NCI-H748 (cell line): ENCODE measurements around the gene RANBP17.

Source experiments
- DNase-seq: peaks from one replicate; lab custom pipeline; 2025; ENCODE audit not compliant: unreplicated experiment; lab: John Stamatoyannopoulos, UW

Gene RANBP17

DNA sequence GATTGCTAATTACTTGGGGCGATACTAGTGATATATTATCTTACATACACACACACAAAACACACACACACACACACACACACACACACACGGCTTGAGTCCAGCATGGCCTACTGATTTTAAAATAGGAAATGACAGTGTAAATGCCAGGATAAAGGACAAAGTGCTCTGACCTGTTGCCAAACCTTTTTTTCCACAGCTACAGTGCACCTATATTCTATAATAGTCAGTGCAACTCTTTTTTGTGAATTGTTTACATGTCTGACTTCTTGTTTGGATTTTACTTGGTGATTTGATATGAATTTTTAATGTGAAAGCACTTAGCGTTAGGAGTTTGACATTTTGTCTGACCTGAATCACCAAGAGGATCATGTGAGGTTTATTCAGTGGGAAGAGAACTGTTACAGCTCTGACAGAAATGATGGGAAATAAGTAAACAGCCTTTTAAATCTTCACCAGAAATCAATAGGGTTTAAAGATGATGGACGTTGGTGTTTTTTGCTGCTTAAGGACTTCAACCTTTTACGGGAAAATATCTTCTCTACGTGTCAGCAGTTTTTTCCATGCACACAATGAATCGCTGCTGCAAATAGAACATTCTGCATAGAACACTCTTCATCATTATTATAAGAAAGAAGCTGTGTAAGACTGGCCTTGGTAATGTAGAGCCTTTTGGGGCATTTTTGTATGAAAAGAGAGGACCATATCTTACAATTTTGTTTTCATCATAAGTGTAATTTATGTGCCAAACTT is 218.5 kb downstream of the RANBP17 start:
- DNase-seq = no peak

DNA sequence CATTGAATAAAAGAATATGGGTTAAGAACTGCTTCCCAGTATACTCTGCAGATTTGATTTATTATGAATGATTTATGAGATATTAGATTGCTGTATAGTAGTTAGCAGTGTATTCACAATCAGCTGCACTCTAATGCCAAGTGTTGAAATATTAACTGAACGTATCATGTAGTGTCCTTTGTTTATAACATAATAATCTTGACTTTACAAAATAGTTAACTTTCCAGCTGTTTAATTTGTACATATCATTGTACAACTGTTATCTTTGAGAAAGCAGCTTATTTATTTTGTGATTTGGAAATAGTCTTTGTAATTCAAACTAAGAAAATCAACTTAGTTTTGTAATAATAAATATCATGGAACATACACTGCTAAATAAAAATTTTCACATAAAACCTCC is 219.5 kb downstream of the RANBP17 start:
- DNase-seq = no peak

DNA sequence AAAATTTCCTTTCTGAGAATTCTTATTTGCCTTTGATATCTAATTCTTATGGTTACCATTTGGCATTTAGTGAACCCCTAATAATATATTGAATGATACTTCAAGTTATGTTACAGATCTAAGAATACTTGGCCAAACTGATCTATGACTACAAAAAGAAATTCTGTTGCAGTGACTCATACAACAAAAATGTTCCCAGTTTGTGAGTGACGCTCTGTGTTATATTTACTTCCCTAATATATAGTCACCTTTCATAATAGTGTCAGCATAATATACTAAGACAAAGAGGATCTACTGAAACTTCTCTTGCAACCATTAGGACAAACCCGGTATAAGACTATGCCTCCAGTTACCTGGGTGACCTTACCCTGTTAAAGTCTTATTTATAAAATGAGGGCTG is 230.4 kb downstream of the RANBP17 start:
- DNase-seq = no peak

DNA sequence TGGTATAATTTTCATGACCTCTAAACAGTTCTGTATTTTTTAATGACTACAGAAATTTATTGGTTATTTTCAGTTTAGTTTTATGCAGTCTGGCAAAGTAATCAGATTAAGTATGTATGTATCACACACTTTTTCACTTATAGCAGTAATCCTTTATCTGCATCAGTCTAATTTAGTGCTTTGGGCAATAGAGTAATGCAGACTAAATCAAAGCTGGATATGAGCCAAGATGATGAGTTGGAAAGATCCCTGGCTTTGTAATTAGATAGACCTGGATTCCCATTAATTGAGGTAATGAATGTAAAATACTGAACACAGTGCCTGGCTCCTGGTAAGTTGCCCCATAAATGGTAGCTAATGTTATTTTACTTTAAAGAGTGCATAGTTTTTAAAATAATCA is 231.8 kb downstream of the RANBP17 start:
- peak; percentile 59 for DNase-seq

DNA sequence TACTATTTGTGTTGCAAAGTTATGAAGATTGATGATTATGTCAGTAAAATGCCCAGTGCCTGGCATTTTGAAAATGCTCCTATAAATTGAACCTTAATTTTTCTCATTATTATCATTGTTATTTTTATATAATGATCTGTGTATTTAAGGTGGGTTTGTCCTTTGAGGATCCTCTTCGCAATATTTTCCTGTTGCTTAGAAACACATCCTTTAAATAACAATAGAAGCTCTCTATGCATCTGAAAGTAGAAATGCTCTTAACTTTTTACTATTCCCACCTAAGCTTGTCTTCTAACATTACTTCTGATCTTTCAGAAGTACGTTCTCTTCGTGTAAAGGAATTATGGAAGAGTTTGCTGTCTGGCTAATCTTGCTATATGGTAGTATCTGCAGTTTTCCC is 232.5 kb downstream of the RANBP17 start:
- DNase-seq = peak; percentile 56

DNA sequence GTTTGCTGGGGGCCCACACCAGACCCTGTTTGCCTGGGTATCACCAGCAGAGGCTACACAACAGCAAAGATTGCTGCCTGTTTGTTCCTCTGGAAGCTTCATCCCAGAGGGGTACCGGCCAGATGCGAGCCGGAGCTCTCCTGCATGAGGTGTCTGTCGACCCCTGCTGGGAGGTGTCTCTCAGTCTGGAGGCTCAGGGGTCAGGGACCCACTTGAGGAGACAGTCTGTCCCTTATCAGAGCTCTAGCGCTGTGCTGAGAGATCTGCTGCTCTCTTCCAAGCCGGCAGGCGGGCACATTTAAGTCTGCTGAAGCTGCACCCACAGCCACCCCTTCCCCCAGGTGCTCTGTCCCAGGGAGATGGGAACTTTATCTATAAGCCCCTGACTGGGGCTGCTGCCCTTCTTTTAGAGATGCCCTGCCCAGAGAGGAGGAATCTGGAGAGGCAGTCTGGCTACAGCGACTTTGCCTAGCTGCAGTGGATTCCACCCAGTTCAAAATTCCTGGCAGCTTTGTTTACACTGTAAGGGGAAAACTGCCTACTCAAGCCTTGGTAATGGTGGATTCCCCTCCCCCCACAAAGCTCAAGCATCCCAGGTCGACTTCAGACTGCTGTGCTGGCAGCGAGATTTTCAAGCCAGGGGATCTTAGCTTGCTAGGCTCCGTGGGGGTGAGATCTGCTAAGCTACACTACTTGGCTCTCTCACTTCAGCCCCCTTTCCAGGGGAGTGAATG is 241.2 kb downstream of the RANBP17 start:
- no peak for DNase-seq

DNA sequence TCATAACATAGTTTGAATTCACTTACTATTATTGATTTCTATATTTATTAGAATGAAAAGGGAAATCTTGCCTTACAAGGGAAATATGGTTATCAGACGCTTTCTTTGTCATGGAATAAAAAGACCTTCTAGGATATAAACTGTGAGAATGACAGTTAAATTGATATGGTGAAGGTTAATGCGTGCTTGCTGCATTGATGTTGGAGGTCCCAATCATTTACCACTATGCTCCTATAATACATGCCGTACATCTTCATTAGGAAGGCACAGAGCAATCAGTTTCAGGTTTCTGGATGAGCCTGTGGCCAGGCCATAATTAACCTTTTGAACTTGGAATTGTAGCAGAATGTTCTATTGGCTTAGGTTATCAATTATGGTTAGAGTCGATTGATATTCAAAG is 245.9 kb downstream of the RANBP17 start:
- DNase-seq = no peak

DNA sequence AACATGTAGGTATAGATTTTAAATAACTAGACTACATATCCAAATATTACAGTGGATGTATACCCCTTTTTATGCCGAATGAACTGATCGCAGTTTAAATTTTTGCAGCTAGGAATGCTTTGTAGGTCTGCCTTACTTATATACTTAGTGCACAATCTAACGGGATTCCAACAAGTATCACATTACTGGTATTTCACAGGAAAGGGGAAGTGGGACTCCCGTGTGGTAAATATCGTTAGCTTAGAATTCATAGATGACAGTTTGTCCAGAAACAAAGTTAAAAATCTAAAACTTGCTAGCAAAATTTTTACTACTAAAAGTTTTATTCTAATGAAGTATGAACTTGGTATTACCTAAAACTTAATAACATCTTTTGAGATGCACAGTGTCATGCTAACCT is 253.7 kb downstream of the RANBP17 start:
- DNase-seq = no peak

DNA sequence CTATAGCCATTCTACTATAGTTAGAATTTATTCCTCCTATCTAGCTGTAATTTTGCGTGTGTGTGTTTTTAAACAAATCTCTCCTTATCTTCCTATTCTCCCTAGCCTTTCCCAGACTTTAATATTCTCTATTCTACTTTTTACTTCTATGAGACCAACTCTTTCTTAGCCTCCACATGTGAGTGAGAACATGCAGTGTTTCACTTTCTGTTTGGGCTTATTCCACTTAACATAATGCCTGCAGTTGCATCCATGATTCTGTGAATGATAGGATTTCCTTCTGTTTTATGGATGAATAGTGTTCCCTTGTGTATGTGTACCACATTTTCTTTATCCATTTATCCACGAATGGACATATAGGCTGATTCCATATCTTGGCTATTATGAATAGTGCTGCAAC is 254.9 kb downstream of the RANBP17 start:
- no peak for DNase-seq

DNA sequence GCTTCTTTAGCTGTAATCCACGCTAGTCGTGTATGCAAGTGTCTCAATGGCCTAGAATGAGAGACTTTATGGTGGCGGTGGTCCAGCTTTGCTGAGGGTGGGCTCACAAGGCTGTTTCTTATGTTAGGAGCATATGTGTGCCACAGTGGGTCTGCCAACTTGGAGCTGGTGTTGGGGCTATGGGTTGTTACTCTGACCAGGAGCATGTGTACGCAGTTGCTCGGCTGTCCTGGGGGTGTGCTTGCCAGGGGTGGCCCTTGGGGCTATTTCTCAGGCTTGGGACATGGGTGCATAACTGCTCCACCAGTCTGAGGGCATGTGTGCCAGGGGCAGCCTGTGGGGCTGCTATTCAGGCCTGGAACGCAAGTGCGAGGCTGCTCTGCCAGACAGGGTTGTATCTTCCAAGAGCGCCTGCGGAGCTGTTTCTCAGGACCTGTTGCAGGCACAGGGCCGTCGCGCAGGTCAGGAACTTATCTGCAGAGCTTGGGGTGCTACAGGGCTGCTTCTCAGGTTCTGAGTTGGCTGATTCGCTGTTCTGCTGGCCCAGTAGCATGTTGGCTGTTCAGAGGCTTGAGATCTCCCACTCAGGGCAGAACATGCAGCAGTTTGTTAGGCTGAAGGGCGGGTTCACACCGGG is 259.3 kb downstream of the RANBP17 start:
- no peak for DNase-seq

DNA sequence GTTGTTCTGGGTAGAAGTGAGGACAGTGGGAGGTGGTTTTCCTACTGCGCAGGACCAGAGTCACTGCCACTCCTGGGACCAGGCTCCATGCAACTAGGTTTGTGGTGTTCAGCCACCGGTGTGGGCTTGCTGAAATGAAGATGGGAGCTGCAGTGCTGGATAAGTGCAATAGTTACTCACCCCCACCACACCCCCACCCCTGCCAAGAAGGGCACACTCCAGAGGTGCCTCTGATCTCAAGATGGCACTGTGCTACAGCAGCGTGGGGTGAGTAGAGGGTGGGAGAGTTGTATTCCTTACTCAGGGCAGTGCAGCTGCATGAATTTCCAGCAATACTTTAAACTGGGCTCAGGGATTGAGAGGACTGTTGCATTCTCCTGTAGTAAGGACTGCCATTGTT is 259.8 kb downstream of the RANBP17 start:
- DNase-seq = no peak

DNA sequence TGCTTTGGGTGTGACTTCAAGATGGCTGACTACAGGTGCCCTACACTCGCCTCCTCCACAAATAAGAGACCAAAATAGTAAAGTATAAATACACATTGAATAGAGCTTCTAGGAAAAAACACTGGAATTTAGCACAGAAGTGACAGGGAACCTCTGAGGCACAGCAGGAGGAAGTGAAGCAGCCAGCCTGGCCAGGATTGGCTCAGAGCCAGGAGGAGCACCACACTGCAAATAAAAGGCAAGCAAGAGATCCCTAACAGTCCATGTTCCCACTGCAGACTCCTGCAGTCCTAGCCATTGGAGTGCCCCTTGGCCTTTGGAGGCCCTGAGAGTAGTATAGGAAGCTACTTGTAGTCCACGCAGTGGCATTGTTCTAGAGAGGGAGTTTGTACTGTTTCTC is 260.6 kb downstream of the RANBP17 start:
- DNase-seq = peak; percentile 23

DNA sequence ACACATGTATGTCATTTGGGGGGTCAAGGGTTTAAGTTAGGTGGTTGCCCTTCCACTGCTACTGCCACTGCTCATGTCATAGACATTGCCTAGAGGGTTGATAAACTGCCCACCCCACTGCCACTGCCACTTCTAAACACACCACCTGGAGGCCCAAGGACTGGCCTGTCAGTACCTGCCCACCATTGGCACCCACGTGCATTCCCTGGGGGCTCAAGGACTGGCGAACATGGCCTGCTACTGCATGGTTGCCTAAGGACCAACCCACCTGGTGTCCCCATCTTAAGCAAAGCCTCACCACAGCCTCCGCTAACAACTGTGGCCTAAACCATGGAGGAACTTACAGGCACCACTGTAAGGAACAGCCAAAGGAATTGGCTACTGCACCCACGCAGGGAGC is 261.6 kb downstream of the RANBP17 start:
- no peak for DNase-seq

DNA sequence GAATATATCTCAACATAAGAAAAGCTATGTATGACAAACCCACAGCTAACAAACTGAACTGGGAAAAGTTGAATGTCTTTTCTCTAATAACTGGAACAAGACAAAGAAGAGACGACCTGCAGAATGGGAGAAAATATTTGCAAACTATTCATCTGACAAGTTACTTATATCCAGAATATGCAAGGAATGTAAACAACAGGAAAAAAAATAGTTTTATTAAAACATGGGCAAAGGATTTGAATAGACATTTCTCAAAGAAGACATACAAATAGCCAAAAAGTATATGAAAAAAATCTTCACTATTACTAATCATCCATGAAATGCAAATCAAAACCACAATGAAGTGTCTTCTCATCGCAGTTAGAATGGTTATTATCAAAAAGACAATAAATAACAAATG is 265.5 kb downstream of the RANBP17 start:
- no peak for DNase-seq

DNA sequence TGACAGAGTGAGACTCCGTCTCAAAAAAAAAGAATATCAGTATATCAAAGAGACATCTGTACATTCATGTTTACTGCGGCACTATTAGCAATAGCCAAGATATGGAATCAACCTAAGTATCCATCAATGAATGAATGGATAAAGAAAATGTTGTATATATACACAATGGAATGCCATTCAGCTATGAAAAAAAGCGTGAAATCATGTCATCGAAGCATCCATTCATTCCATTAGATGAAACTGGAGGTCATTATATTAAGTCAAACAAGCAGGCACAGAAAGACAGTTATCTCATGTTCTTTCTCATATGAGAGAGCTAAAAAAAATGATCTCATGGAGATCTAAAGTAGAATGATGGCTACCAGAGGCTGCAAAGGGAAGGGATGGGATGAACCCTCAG is 266.3 kb downstream of the RANBP17 start:
- no peak for DNase-seq

DNA sequence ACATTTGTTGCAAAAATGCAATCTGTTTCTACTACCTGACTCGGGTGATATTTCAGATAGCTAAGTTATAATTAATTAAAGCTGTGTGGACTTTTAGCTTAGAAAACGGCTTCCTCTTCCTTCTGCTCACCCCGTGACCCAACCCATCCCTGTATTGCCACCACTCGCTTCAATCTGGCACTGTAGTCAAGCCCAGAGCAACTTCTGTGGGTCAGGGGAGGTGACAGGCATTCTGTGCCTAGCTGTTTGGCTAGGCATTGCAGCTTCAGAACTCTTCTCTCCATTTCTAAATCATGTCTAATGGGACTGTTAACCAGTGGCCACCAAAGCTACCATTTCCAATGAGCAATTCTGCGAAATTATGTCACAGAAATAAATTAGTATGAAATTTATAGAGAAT is 267.5 kb downstream of the RANBP17 start:
- DNase-seq = no peak

DNA sequence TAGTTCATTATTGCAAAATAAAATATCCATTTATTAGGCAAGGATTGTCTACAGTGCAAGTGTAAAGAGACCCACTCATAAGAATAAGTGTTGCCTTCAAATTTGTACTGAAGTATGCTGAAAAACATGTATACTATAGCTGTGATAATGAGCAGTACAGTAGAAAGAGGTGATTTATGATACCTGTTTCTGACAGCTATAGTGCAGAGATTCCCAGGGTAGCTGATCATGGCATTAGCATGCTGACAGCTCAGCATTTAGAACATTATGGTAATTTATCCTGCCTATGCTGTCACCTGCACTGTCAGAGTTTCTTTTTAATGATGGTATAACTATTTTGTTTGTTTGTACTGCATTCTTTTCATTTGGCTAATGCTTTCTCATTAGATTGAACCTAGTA is 269.7 kb downstream of the RANBP17 start:
- DNase-seq = peak; percentile 6

DNA sequence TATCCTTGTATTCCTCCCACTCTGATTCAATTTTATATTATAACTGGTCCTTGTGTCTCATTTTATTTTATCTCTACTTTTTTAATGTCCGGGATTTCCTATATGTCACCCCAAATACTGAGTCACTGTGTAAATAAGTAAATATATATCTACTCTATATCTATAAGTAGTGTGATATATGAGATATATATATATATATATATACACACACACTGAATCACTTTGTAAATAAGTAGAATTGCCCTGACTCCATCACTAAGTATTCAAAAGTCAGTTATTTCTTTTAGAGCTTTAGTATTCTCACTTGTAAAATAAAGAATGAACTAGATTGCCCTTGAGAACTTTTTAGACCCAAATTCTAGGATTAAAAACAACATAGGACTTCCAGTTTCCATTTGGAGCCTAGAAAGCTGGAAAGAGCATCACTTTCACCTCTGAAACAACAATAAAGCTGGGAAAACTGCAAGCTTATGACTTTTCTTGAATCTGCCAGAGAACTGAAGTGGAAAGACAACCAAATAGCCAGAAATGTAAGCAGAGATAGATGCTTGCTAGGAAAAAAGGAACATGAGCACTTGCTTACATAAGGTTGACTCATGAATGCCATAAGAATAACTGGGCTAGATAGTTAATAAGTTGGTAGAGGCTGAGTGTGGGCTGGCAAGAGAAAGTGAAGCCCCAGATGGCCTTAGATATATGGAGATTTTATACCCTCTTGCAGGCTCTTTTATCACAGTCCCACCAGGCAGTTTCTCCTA is 276.1 kb downstream of the RANBP17 start:
- no peak for DNase-seq

DNA sequence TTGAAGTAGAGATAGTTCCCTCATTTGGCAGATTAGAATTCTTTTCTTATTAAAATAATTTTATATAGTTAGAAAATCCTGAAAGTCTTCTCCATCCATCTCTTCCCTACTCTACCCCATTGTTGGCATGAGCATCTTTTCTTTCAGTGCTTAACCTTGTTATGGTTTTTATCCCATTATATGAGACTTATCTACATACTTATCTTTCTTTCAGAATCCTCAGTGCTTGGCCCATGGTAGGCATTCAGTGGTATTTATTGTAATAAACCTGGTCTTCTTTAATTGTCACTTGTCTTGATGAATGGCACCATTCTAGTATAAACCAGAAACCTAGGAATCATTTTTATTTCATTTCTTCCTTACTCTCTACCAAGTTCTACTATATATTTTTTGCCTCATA is 277.4 kb downstream of the RANBP17 start:
- DNase-seq = no peak

DNA sequence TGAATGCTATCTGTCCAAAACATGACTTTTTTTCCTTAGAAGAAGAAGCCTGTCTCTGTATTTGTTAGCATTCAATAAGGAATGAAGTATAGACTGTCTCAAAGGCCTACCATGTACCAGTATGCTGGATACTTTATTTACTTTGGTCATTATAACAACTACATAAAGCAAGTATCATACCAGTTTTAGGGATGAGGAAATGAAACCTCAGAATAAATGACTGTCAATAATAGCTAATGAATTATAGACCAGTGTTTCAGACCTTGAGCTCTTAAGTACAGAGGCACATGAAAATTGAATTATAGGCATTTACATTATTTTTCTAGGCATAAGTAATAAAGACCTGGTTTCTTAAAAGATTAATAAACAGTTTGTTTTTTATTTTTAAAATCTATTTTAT is 280.8 kb downstream of the RANBP17 start:
- DNase-seq = no peak

DNA sequence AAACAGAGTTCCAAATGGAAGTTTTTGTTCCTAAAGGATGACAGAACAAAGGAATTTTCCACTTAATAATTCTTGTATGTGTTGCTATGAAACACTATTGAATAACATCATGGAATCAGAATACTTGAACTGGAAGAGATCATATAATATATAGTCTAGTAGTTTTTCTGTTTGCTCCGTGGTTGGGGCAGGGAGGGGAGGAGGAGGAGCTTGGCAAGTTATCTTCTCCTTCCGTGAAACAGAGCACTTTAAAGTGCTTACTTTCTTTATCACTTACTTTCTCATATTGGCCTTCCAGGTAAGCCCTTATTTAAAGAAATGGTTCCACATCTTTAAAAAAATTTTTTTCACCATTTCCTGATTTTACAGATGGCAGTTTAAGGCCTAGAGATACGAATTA is 281.4 kb downstream of the RANBP17 start:
- no peak for DNase-seq

DNA sequence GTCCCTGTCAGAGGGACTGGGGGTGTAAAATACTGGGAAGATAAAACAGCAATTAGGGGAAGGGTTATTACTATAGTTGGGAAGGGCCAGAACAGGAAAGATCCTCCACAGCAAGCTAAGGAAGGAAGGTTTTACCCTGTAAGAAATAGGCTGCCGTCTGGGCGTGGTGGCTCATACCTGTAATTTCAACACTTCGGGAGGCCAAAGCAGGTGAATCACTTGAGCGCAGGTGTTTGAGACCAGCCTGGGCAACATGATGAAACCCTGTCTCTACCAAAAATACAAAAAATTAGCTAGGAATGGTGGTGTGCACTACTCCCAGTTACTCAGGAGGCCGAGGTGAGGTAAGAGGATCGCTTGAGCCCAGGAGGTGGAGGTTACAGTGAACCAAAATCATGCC is 282.1 kb downstream of the RANBP17 start:
- DNase-seq = no peak
